ENCODE measurements around the gene TNS1.

GRCh38 chr2:217808326-217808725 is 194.5 kb downstream of the TNS1 start:
- TF ChIP-seq CTCF (IDR thresholded peaks at IDR 0.05) = no peak
- TF ChIP-seq EZH2 (IDR thresholded peaks at IDR 0.05; ENCODE audit: borderline replicate concordance, insufficient read depth, low read depth, low read length, poor library complexity, severe bottlenecking) = no peak

Measured in B cell (primary cell).